K562 (cell line): ENCODE data around the gene TMEM184B. TPM values are rescaled to one million over a fixed set of nuclear protein-coding genes. Genes with fewer than 3 reads are reported as not detected.

Experiments
- ATF7 ChIP-seq: fragments of 450-650 bp; IDR thresholded peaks from 2 replicates; pipeline ENCODE4 v1.7.1; 2014; ENCODE audit warnings: mild to moderate bottlenecking, moderate library complexity
- CCNT2 ChIP-seq: IDR thresholded peaks from 2 replicates; pipeline ENCODE4 v1.6.1; 2011; ENCODE audit warnings: borderline replicate concordance, low read depth, mild to moderate bottlenecking, moderate library complexity, mixed read lengths, low read length; ENCODE audit not compliant: insufficient read length; ENCODE audit errors: extremely low read depth
- COPS2 ChIP-seq: fragments of 450-650 bp; conservative IDR thresholded peaks from 2 replicates; pipeline ENCODE4 v1.6.1; 2016; ENCODE audit warnings: mild to moderate bottlenecking, moderate library complexity
- MECOM ChIP-seq: fragments of 250-450 bp; sonication (Bioruptor Pico); IDR thresholded peaks from 2 replicates; pipeline ENCODE4 v1.8.0; 2022; ENCODE audit warnings: inconsistent platforms
- MEF2D ChIP-seq: conservative IDR thresholded peaks from 2 replicates; pipeline ENCODE4 v1.6.1; 2016; ENCODE audit warnings: low read depth, missing genetic modification characterization, missing compliant biosample characterization
- NFE2 ChIP-seq: IDR thresholded peaks from 2 replicates; pipeline ENCODE4 v1.6.1; 2014; ENCODE audit warnings: antibody characterized with exemption, low read depth
- PCBP2 ChIP-seq: fragments of 200-400 bp; formaldehyde crosslinking; IDR thresholded peaks from 2 replicates; pipeline ENCODE4 v1.6.1; 2018; ENCODE audit warnings: low read length, low read depth, mild to moderate bottlenecking, moderate library complexity; ENCODE audit not compliant: poor library complexity, severe bottlenecking
- PHF20 ChIP-seq: fragments of 450-650 bp; IDR thresholded peaks from 2 replicates; pipeline ENCODE4 v1.6.1; 2018; ENCODE audit not compliant: partially characterized antibody
- PHF21A ChIP-seq: fragments of 450-650 bp; IDR thresholded peaks from 2 replicates; pipeline ENCODE4 v1.6.1; 2017; ENCODE audit warnings: low read depth, borderline replicate concordance
- PHTF2 ChIP-seq: fragments of 250-450 bp; sonication (Bioruptor Pico); IDR thresholded peaks from 2 replicates; pipeline ENCODE4 v1.5.0; 2021; ENCODE audit warnings: mild to moderate bottlenecking
- SIN3B ChIP-seq: fragments of 450-650 bp; IDR thresholded peaks from 2 replicates; pipeline ENCODE4 v1.6.1; 2017; ENCODE audit warnings: low read depth, mild to moderate bottlenecking, moderate library complexity
- SMARCC2 ChIP-seq: fragments of 450-650 bp; IDR thresholded peaks from 2 replicates; pipeline ENCODE4 v1.6.1; 2017; ENCODE audit warnings: antibody characterized with exemption, moderate library complexity, mild to moderate bottlenecking, low read depth
- ZNF174 ChIP-seq: fragments of 250-450 bp; sonication (Bioruptor Pico); IDR thresholded peaks from 2 replicates; pipeline ENCODE4 v1.4.0; 2020; ENCODE audit warnings: mild to moderate bottlenecking
- ZNF507 ChIP-seq: conservative IDR thresholded peaks from 2 replicates; pipeline ENCODE4 v1.6.1; 2017; ENCODE audit warnings: missing genetic modification characterization, missing compliant biosample characterization
- polyA plus RNA-seq, 8 experiments: library from polyadenylated mRNA; depleted of rRNA in 4 of 8; stranded (reverse) in 5 of 8; unstranded in 3 of 8; fragments of >200 nt; fragmentation: Nextera tagmentation in 2 of 8; fragmentation: Illumina TruSeq in 1 of 8; extraction: Ambion mirVana in 2 of 8; extraction: Trizol in 1 of 8; gene quantifications; 2 replicates each; pipeline versions ENCODE4 v1.2.1 to v1.2.3, GENCODE V29; 2011 to 2014; ENCODE audit warnings: inconsistent platforms in 1 of 8, missing spikeins in 1 of 8
- total RNA-seq, 7 experiments: library from RNA; depleted of rRNA in 6 of 7; stranded (reverse); fragments of >200 nt in 6 of 7; fragmentation: Illumina TruSeq in 2 of 7; extraction: Trizol in 2 of 7; gene quantifications; 2 replicates each; pipeline versions ENCODE4 v1.2.1 to v1.2.3, GENCODE V29; 2011 to 2021; ENCODE audit warnings: low replicate concordance in 1 of 7
- TF ChIP-seq, protein P1 (sequence below), 2 experiments: fragments of 450-650 bp; formaldehyde crosslinking in 1 of 2; IDR thresholded peaks; 2 replicates each; pipeline versions ENCODE4 v1.4.0 to v1.6.1; 2014 to 2020; ENCODE audit warnings: mild to moderate bottlenecking in 2 of 2, borderline replicate concordance in 1 of 2, low read depth in 1 of 2
- TF ChIP-seq, protein P2 (sequence below), 2 experiments: IDR thresholded peaks; 2 replicates each; pipeline ENCODE4 v1.6.1; 2011; ENCODE audit warnings: borderline replicate concordance in 1 of 2, control low read depth in 1 of 2, low read depth in 1 of 2, low read length in 1 of 2, mild to moderate bottlenecking in 1 of 2, mixed read lengths in 1 of 2, moderate library complexity in 1 of 2; ENCODE audit not compliant: insufficient read depth in 1 of 2, insufficient read length in 1 of 2, poor library complexity in 1 of 2, severe bottlenecking in 1 of 2; ENCODE audit errors: extremely low read depth in 1 of 2
- TF ChIP-seq, protein P3 (sequence below): fragments of 450-650 bp; formaldehyde crosslinking; conservative IDR thresholded peaks from 2 replicates; pipeline ENCODE4 v1.4.0; 2022; ENCODE audit warnings: mild to moderate bottlenecking, missing genetic modification characterization

Gene TMEM184B
- total and polyA plus RNA-seq, 9 of the 15 experiments (the other 6 are each of a cell fraction or from before 2014, with no cell fraction given): 0.31 to 25.1 (median 6.2) TPM

DNA sequence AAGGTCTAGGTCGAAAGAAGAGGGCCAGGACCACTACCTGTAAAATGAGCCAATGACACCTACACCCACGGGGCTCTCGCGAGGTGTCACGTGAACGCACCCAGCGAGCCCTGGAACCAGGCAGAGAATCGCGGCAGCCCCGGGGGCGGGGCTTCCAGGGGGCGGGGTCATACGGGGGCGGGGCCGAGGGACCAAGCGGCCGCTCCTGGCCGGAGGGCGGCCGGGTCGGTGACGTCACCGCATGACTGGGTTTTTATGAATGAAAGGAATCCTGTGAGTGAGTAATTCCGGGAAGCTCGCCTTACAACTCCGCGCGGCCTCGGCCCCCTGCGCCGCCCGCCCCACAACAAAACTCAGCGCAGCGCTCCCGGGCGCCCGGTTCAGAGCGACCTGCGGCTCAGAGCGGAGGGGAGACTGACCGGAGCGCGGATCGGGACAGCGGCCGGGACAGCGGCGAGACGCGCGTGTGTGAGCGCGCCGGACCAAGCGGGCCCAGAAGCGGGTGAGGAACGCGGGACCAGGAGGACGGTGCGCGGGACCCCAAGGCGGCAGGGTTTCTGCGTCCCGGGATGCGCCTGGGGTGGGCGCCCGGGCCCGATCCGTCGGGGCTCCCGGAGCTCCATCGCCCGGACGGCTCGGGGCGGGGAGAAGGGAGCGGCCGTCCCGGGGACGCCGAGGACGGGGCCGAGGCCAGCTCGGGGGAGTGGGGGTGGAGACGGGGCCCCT lies 70.9 kb downstream of the TMEM184B start, which contains the start of gene MAFF (continued):
- TF ChIP-seq ZNF174 (CRISPR knock-in tag) (no peak), MECOM (CRISPR knock-in tag) (no peak), CCNT2 (peak; percentile 15), ATF7 (peak; percentile 96), PHF20 (peak; percentile 18), SIN3B (no peak), PHTF2 (CRISPR knock-in tag) (no peak), ZNF507 (tag) (no peak), COPS2 (no peak), PHF21A (no peak), SMARCC2 (no peak), MEF2D (tag) (no peak), NFE2 (peak; percentile 71), PCBP2 (no peak)
- TF ChIP-seq, protein P1, sequence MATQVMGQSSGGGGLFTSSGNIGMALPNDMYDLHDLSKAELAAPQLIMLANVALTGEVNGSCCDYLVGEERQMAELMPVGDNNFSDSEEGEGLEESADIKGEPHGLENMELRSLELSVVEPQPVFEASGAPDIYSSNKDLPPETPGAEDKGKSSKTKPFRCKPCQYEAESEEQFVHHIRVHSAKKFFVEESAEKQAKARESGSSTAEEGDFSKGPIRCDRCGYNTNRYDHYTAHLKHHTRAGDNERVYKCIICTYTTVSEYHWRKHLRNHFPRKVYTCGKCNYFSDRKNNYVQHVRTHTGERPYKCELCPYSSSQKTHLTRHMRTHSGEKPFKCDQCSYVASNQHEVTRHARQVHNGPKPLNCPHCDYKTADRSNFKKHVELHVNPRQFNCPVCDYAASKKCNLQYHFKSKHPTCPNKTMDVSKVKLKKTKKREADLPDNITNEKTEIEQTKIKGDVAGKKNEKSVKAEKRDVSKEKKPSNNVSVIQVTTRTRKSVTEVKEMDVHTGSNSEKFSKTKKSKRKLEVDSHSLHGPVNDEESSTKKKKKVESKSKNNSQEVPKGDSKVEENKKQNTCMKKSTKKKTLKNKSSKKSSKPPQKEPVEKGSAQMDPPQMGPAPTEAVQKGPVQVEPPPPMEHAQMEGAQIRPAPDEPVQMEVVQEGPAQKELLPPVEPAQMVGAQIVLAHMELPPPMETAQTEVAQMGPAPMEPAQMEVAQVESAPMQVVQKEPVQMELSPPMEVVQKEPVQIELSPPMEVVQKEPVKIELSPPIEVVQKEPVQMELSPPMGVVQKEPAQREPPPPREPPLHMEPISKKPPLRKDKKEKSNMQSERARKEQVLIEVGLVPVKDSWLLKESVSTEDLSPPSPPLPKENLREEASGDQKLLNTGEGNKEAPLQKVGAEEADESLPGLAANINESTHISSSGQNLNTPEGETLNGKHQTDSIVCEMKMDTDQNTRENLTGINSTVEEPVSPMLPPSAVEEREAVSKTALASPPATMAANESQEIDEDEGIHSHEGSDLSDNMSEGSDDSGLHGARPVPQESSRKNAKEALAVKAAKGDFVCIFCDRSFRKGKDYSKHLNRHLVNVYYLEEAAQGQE (IDR thresholded peaks at IDR 0.05; ENCODE audit: borderline replicate concordance): no peak
- TF ChIP-seq, protein P1 (CRISPR knock-in tag; IDR thresholded peaks at IDR 0.05; ENCODE audit: low read depth): 0 out of 2 replicates have a peak, but pooled peaks have one; percentile 17
- TF ChIP-seq, protein P2, sequence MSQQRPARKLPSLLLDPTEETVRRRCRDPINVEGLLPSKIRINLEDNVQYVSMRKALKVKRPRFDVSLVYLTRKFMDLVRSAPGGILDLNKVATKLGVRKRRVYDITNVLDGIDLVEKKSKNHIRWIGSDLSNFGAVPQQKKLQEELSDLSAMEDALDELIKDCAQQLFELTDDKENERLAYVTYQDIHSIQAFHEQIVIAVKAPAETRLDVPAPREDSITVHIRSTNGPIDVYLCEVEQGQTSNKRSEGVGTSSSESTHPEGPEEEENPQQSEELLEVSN (IDR thresholded peaks at IDR 0.05; ENCODE audit: borderline replicate concordance in 1 of 2, extremely low read depth in 1 of 2, insufficient read depth in 1 of 2, insufficient read length in 1 of 2, low read depth in 1 of 2, low read length in 1 of 2, poor library complexity in 1 of 2, severe bottlenecking in 1 of 2): no peak
- TF ChIP-seq, protein P3, sequence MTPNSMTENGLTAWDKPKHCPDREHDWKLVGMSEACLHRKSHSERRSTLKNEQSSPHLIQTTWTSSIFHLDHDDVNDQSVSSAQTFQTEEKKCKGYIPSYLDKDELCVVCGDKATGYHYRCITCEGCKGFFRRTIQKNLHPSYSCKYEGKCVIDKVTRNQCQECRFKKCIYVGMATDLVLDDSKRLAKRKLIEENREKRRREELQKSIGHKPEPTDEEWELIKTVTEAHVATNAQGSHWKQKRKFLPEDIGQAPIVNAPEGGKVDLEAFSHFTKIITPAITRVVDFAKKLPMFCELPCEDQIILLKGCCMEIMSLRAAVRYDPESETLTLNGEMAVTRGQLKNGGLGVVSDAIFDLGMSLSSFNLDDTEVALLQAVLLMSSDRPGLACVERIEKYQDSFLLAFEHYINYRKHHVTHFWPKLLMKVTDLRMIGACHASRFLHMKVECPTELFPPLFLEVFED (CRISPR knock-in tag): no peak
